Tibial nerve (tissue), 3 donors: ENCODE measurements around the gene KCNQ1.

ENCODE experiments used
- CTCF ChIP-seq, 5 experiments: fragments of 200-600 bp in 3 of 5; fragments of 450-650 bp in 2 of 5; sonication (generic) in 3 of 5; IDR thresholded peaks; one replicate each; pipeline ENCODE4 v1.5.1; 2016 to 2019; ENCODE audit warnings: antibody characterized with exemption in 5 of 5, mild to moderate bottlenecking in 3 of 5, moderate library complexity in 2 of 5
- POLR2A ChIP-seq, 2 donors: fragments of 450-650 bp; IDR thresholded peaks; one replicate each; pipeline ENCODE4 v1.6.1; 2017; ENCODE audit warnings: antibody characterized with exemption in 2 of 2, mild to moderate bottlenecking in 2 of 2, moderate library complexity in 2 of 2

GRCh38 chr11:2564008-2564530, 119.3 kb downstream of the KCNQ1 start:
- TF ChIP-seq CTCF (IDR thresholded peaks at IDR 0.05): no peak
- TF ChIP-seq POLR2A (IDR thresholded peaks at IDR 0.05): no peak
